ENCODE measurements around the gene LNX1. TPM values are rescaled to one million over a fixed set of nuclear protein-coding genes. Genes with fewer than 3 reads are reported as not detected.

LNX1 gene
- total RNA-seq, 1 donor from 2014 or later = 13.0 TPM

- no peaks in the 10 kb centered on the region for H3K9me3 Mint-ChIP-seq
- DNase-seq (ENCODE audit: low spot score in 2 of 2, unreplicated experiment in 2 of 2) = no peak
- H3K4me1 Mint-ChIP-seq = peaks cover 34% of the 10 kb centered on the region
- TF ChIP-seq, protein P1, sequence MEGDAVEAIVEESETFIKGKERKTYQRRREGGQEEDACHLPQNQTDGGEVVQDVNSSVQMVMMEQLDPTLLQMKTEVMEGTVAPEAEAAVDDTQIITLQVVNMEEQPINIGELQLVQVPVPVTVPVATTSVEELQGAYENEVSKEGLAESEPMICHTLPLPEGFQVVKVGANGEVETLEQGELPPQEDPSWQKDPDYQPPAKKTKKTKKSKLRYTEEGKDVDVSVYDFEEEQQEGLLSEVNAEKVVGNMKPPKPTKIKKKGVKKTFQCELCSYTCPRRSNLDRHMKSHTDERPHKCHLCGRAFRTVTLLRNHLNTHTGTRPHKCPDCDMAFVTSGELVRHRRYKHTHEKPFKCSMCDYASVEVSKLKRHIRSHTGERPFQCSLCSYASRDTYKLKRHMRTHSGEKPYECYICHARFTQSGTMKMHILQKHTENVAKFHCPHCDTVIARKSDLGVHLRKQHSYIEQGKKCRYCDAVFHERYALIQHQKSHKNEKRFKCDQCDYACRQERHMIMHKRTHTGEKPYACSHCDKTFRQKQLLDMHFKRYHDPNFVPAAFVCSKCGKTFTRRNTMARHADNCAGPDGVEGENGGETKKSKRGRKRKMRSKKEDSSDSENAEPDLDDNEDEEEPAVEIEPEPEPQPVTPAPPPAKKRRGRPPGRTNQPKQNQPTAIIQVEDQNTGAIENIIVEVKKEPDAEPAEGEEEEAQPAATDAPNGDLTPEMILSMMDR (IDR thresholded peaks at IDR 0.05; ENCODE audit: unreplicated experiment) = no peak
- H3K27me3 Mint-ChIP-seq (ENCODE audit: low read depth) = no peaks in the 10 kb centered on the region
- H3K4me3 Mint-ChIP-seq = no peak overlapping the region
- H3K36me3 Mint-ChIP-seq = no peaks in the 10 kb centered on the region
- peak overlapping the region; percentile 26 for H3K27ac Mint-ChIP-seq
Observed at GRCh38 chr4:53579826-53580225, 11.5 kb downstream of the LNX1 start.

DNA sequence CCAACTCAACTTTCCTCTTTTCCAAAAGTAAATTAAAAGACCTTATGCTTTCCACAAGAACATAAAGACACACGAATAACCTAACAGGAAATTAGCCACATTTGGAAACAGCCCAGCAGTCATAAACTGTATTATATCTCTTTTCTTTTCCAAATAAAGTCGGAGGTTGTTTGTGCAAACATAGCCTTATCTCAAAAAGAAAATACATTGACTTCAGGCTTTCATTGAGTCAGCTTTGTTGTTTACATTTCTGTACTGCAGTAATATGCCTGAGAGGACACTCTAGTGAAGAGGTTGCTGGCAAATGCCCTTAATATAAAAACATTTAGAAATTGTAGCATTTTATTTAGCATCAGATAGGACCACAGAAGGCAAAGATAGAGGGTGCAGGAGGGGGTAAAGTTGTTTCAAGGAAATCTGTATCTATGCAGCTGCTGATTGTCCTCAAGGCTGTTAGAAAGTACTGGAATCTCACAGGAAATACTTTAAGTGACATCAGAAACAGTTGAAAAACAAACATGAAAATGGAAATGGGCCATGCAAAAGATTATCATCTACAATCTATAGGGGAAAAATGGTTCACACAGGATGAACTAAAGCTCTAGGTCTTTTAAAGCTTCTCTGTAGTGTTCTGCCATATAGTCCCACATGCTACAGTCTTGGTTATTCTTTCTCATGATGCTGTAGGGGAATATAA, 14.5 kb downstream of the LNX1 start:
- DNase-seq (ENCODE audit: low spot score in 2 of 2, unreplicated experiment in 2 of 2) = no peak
- no peaks in the 10 kb centered on the region for H3K27me3 Mint-ChIP-seq (ENCODE audit: low read depth)
- H3K36me3 Mint-ChIP-seq = peaks cover 12% of the 10 kb centered on the region
- H3K4me3 Mint-ChIP-seq = no peak overlapping the region
- H3K9me3 Mint-ChIP-seq = no peaks in the 10 kb centered on the region
- peaks cover 24% of the 10 kb centered on the region for H3K4me1 Mint-ChIP-seq
- peak overlapping the region; percentile 91 for H3K27ac Mint-ChIP-seq
- TF ChIP-seq, protein P1 (IDR thresholded peaks at IDR 0.05; ENCODE audit: unreplicated experiment) = no peak

GRCh38 chr4:53576071-53576617, 15.1 kb downstream of the LNX1 start:
- no peak overlapping the region for H3K4me3 Mint-ChIP-seq
- H3K27ac Mint-ChIP-seq = no peak overlapping the region
- peaks cover 23% of the 10 kb centered on the region for H3K4me1 Mint-ChIP-seq
- peaks cover 4% of the 10 kb centered on the region for H3K9me3 Mint-ChIP-seq
- no peak for DNase-seq (ENCODE audit: low spot score in 2 of 2, unreplicated experiment in 2 of 2)
- peaks cover 16% of the 10 kb centered on the region for H3K36me3 Mint-ChIP-seq
- TF ChIP-seq, protein P1 (IDR thresholded peaks at IDR 0.05; ENCODE audit: unreplicated experiment) = no peak
- no peaks in the 10 kb centered on the region for H3K27me3 Mint-ChIP-seq (ENCODE audit: low read depth)

GRCh38 chr4:53575552-53575951, 15.7 kb downstream of the LNX1 start:
- Mint-ChIP-seq H3K4me1 (peaks cover 19% of the 10 kb centered on the region), H3K27ac (no peak overlapping the region), H3K27me3 (ENCODE audit: low read depth) (no peaks in the 10 kb centered on the region), H3K9me3 (peaks cover 5% of the 10 kb centered on the region), H3K36me3 (peaks cover 17% of the 10 kb centered on the region), H3K4me3 (no peak overlapping the region)
- TF ChIP-seq, protein P1 (IDR thresholded peaks at IDR 0.05; ENCODE audit: unreplicated experiment) = no peak
- no peak for DNase-seq (ENCODE audit: low spot score in 2 of 2, unreplicated experiment in 2 of 2)

DNA sequence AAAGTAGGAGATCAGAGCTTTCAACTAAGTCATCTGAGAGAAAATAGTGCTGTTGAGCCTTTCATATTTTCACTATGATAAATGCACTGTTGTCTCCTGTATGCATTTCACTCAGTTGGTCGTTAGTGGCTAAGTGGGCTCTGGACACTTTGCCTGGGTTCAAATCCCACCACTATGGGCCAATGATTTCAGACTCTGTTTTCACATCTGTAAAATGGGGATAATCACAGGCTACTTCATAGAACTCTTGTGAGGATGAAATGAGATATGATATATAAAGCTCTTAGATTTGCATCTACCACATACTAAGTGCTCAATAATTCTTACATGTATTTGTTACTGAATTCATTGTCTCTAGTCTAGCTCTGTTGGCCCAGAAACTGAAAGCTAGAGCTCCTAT, 16.8 kb downstream of the LNX1 start:
- H3K27ac Mint-ChIP-seq = no peak overlapping the region
- DNase-seq (ENCODE audit: low spot score in 2 of 2, unreplicated experiment in 2 of 2) = no peak
- H3K4me1 Mint-ChIP-seq = peaks cover 12% of the 10 kb centered on the region
- TF ChIP-seq, protein P1 (IDR thresholded peaks at IDR 0.05; ENCODE audit: unreplicated experiment) = no peak
- H3K36me3 Mint-ChIP-seq = peaks cover 17% of the 10 kb centered on the region
- H3K4me3 Mint-ChIP-seq = no peak overlapping the region
- no peaks in the 10 kb centered on the region for H3K27me3 Mint-ChIP-seq (ENCODE audit: low read depth)
- H3K9me3 Mint-ChIP-seq = peaks cover 5% of the 10 kb centered on the region

Measured in mesothelial cell of epicardium (in vitro differentiated cells).